ENCODE results near the gene CD302. TPM values are rescaled to one million over a fixed set of nuclear protein-coding genes. Genes with fewer than 3 reads are reported as not detected.

CD302 gene
- total and polyA plus RNA-seq, 2 of the 8 experiments (the other 6 are each of a cell fraction or from before 2014, with no cell fraction given): 0.76 to 0.79 TPM

DNA sequence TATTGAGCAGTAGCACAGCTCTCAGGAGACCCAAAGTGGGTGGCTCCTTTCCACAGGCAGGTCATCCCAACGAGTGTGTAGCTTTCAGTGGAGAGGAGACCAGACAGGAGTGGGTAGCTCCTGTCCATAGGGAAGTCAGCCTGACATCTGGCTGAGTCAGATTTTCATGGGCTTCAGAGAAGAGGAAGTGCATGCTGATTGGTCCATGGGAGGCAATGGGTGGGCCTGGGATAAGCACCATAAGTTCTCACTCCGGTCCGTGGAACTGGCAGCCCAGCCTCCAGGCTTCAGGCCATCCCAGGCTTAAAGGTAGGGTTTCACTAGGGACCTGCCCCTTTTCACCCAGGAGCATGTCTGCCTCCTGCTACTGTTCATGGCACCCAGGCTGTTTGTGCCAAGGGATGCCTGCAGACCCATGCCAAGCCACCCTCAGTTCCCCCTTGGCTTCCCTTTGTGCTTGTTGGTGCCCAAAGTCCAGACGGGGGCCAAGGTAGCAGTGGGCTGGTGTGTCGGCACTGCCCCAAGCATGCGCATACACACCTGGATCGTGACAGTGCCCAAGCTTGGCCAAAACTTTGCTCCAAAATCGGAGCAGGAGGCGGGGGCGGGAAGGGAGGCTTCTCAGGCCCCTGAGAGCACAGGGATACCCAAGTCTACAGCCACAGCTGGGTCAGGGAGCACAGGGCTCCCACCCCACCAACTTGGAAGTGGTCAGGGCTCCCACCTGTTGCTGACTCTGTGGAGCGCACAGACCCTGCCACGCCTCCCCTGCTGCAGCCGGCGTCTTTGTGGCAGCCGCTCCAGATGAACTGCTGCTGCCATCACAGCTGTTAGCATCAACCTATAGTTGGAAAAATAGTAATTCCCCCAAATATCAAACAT is 59.3 kb downstream of the CD302 start:
- Histone ChIP-seq H3K36me3 (ENCODE audit: control insufficient read depth in 2 of 4, insufficient read depth in 4 of 4, low read length in 3 of 4) (peaks cover 4 to 63% (median 22%) of the 10 kb centered on the region in 4 experiments; a peak in 7 of 8 replicates), H3K4me3 (ENCODE audit: extremely low read depth in 1 of 4, insufficient read depth in 2 of 4, low read depth in 3 of 4, low read length in 4 of 4) (no peak overlapping the region), H2BK120ac (replicated peaks; ENCODE audit: low read depth, low read length) (no peak overlapping the region), H3K23ac (ENCODE audit: insufficient read length) (no peak overlapping the region), H3K4ac (replicated peaks; ENCODE audit: insufficient read length, low read depth, low read length) (no peak overlapping the region), H2BK15ac (ENCODE audit: low read length) (no peak overlapping the region), H3K79me1 (ENCODE audit: low read depth, low read length) (peaks cover 7% of the 10 kb centered on the region; the same call in 1 of the 2 replicates), H3K9me3 (ENCODE audit: insufficient read depth in 2 of 2, low read depth in 1 of 2, low read length in 1 of 2) (no peaks in the 10 kb centered on the region), H2AK5ac (ENCODE audit: low read depth, low read length) (no peak overlapping the region), H3K56ac (replicated peaks; ENCODE audit: insufficient read length, low read depth, low read length) (no peak overlapping the region), H2BK5ac (ENCODE audit: low read depth, low read length) (no peak overlapping the region; the same call in 1 of the 2 replicates), H3K18ac (ENCODE audit: extremely low read depth, low read length) (no peak overlapping the region), H3K4me1 (replicated peaks in 1 of 4; ENCODE audit: control insufficient read depth in 3 of 4, insufficient read depth in 4 of 4, low read length in 3 of 4) (no peaks in the 10 kb centered on the region; a peak in 2 of 7 replicates), H3K9ac (replicated peaks in 1 of 4; ENCODE audit: extremely low read depth in 1 of 4, low read depth in 3 of 4, low read length in 3 of 4) (no peak overlapping the region), H3K23me2 (ENCODE audit: low read depth, low read length) (no peaks in the 10 kb centered on the region), H3K14ac (ENCODE audit: insufficient read length) (no peak overlapping the region), H3K79me2 (ENCODE audit: control insufficient read depth in 1 of 2, insufficient read depth in 2 of 2, low read length in 2 of 2) (peaks cover 4 to 85% of the 10 kb centered on the region in 2 experiments), H4K5ac (ENCODE audit: insufficient read length, low read depth, low read length) (no peak overlapping the region), H2AFZ (ENCODE audit: low read length) (no peak overlapping the region), H4K8ac (ENCODE audit: extremely low read depth, insufficient read depth, low read length) (no peak overlapping the region), H2BK20ac (ENCODE audit: low read length) (no peak overlapping the region), H2BK12ac (ENCODE audit: low read depth, low read length) (no peak overlapping the region), H3K27me3 (replicated peaks in 1 of 4; ENCODE audit: control insufficient read depth in 3 of 4, extremely low read depth in 1 of 4, insufficient read depth in 3 of 4, low read length in 3 of 4) (no peaks in the 10 kb centered on the region), H3K4me2 (ENCODE audit: insufficient read depth in 1 of 2, low read depth in 2 of 2, low read length in 2 of 2) (no peak overlapping the region), H3K27ac (ENCODE audit: low read depth, low read length) (no peak overlapping the region), H4K20me1 (replicated peaks in 1 of 2; ENCODE audit: control insufficient read depth in 1 of 2, insufficient read depth in 2 of 2, low read length in 2 of 2) (peaks cover 13 to 20% of the 10 kb centered on the region in 2 experiments), H4K91ac (replicated peaks; ENCODE audit: insufficient read length, low read length) (no peak overlapping the region)
- FAIRE-seq: no peak
- ChIA-PET CTCF (ENCODE audit: partially characterized antibody) (interaction anchor here (1.0 to 1.3 kb wide), 3 partner anchors 9 to 66 kb away, joined by 3 read pairs; no protein-coding TSS in a partner anchor), POLR2A (ENCODE audit: partially characterized antibody) (interaction anchor here (0.8 to 2.2 kb wide), 5 partner anchors 20 to 181 kb away, joined by 3 to 12 read pairs (median 11); partner anchors contain the start of gene MARCHF7)
- no peak for TF ChIP-seq CTBP2 (IDR thresholded peaks at IDR 0.05; ENCODE audit: borderline replicate concordance, insufficient read depth, insufficient read length, low read length)
- TF ChIP-seq SUZ12 (IDR thresholded peaks at IDR 0.05; ENCODE audit: low read length): no peak
- TF ChIP-seq NRF1 (IDR thresholded peaks at IDR 0.05; ENCODE audit: low read depth, low read length): no peak
- no peak for TF ChIP-seq RNF2 (IDR thresholded peaks at IDR 0.05; ENCODE audit: borderline replicate concordance, low read depth, low read length, missing control alignments, poor library complexity, severe bottlenecking)
- no peak for TF ChIP-seq ATF3 (IDR thresholded peaks at IDR 0.05; ENCODE audit: insufficient read depth, low read depth, low read length)
- no peak for TF ChIP-seq POLR2A (IDR thresholded peaks at IDR 0.05; ENCODE audit: control extremely low read depth in 1 of 2, low read depth in 2 of 2, low read length in 2 of 2)
- 95% methylated on average over 15 of the region's 15 CpGs; no CpG with 5 or more reads in 1 of the 2 experiments for WGBS, 2 experiments (ENCODE audit: extremely low coverage in 1 of 2, insufficient coverage in 1 of 2, insufficient read length in 1 of 2, insufficient replicate concordance in 2 of 2, low coverage in 1 of 2, low lambda C conversion rate in 2 of 2, missing lambda C conversion rate in 1 of 2)
- DNase-seq (ENCODE audit: low read depth in 1 of 2, low spot score in 2 of 2): no peak
